Activated CD4-positive, alpha-beta memory T cell treated with anti-CD3 and anti-CD28 coated beads for 36 hours (primary cell): ENCODE data around the gene DTNBP1. TPM values are rescaled to one million over a fixed set of nuclear protein-coding genes. Genes with fewer than 3 reads are reported as not detected.
A peak's percentile ranks its signal among the peaks of the same experiment; 100 is the strongest.

Experiments
- CTCF ChIA-PET: fragments of 350-600 bp; sonication (Branson Sonifier 250); formaldehyde crosslinking; loops from one replicate; lab custom pipeline; 2021; ENCODE audit warnings: antibody characterized with exemption, inconsistent platforms; lab: Charles Lee
- POLR2A ChIA-PET: fragments of 350-600 bp; sonication (Branson Sonifier 250); formaldehyde crosslinking; loops from one replicate; lab custom pipeline; 2021; ENCODE audit warnings: antibody characterized with exemption; lab: Charles Lee
- DNase-seq: peaks from one replicate; pipeline ENCODE4 v3.0.0-alpha.2; 2020
- H3K27ac Mint-ChIP-seq: one replicate; pipeline ENCODE4 v1.8.0; 2021; ENCODE audit warnings: mixed read lengths
- H3K27me3 Mint-ChIP-seq: one replicate; pipeline ENCODE4 v1.8.0; 2021; ENCODE audit warnings: mixed read lengths
- H3K36me3 Mint-ChIP-seq: one replicate; pipeline ENCODE4 v1.8.0; 2021; ENCODE audit warnings: mixed read lengths
- H3K4me1 Mint-ChIP-seq: one replicate; pipeline ENCODE4 v1.8.0; 2021; ENCODE audit warnings: low read depth, mixed read lengths
- H3K4me3 Mint-ChIP-seq: one replicate; pipeline ENCODE4 v1.8.0; 2021; ENCODE audit warnings: mild to moderate bottlenecking, mixed read lengths
- H3K9me3 Mint-ChIP-seq: one replicate; pipeline ENCODE4 v1.8.0; 2021; ENCODE audit warnings: mixed read lengths
- intact Hi-C: fragments of 100-400 bp; cut with micrococcal nuclease; formaldehyde crosslinking; loops from one replicate; pipeline ENCODE4 v1.15.1; 2023
- total RNA-seq, 2 experiments: library from RNA; stranded (reverse); gene quantifications; one replicate each; pipeline ENCODE4 v1.2.3, GENCODE V29; 2021

DTNBP1 gene
- total RNA-seq, 2 experiments from 2014 or later, result 22.9 to 24.3 TPM

DNA sequence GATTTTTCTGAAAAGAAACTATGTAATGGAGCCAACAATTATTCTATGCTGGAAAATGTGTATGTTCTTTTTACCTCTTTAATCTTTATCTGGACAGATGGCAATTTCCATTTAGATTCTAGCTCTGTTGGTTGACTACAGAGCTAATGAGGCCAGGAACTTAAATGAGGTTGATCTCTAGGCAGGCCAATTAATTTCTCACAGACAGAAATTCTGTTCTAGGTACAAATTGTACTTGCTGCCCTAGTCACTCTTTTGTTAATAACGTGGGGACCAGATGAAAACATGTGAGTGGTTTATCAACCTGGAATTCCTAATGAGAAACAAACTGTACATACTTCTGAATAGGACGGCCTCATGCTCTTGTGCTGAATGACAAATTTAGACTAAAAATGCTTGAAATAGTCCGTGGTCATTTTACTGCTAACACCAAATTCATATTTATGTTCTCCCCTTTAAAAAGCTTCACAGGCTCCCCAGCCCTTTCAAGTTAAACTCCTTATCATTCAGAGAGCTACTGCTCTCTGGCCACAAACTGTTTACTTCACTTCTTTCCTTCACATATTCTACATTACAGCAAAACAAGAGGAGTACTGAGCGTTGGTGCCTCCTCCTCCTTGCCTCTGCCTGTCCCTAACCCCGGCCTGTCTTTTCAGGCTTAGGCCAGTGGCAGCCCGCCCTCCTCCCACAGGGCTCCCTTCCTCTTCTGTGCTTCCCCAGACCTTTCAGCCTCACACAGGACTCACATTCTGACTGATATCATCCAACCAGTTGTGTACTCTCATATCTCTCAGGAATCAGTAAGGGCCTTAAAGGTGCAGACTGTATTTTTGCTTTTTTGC, 41.4 kb downstream of the DTNBP1 start:
- Mint-ChIP-seq H3K27ac (no peak overlapping the region), H3K27me3 (no peaks in the 10 kb centered on the region), H3K9me3 (no peaks in the 10 kb centered on the region), H3K36me3 (peaks cover 9% of the 10 kb centered on the region), H3K4me3 (no peak overlapping the region), H3K4me1 (peaks cover 46% of the 10 kb centered on the region)
- ChIA-PET POLR2A (no interaction called here), CTCF (interaction anchor here (1.6 to 1.7 kb wide), 2 partner anchors 98 to 1575 kb away, joined by 4 to 5 read pairs; no protein-coding TSS in a partner anchor)
- DNase-seq, result peak; percentile 45
- intact Hi-C loops, result loop anchor here (5.0 kb wide), 5 partner anchors 34 to 1409 kb away; no protein-coding TSS in a partner anchor

DNA sequence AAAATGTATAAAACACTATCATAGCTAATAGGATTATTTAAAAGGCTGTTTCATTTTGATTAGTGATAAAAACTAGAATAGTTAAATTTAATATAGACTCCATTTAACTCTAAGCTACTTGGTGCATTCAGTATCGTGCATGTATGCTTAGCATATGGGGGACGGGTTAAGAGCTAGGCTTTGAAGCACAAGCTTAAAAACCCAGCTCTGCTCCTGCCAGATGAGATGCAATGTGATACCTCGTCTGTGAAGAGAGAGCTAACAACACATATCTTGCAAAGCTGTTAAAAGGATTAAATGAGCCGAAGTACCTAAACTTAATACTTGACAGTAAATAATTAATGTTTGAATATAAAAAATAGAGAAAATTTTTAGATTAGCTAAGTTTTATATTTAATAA, 42.2 kb downstream of the DTNBP1 start:
- H3K9me3 Mint-ChIP-seq, result no peaks in the 10 kb centered on the region
- no peak overlapping the region for H3K4me3 Mint-ChIP-seq
- CTCF ChIA-PET, result interaction anchor here (1.0 kb wide), 1 partner anchor 108 kb away, joined by 3 read pairs; no protein-coding TSS in a partner anchor
- no peaks in the 10 kb centered on the region for H3K27me3 Mint-ChIP-seq
- intact Hi-C loops, result loop anchor here (5.0 kb wide), 5 partner anchors 33 to 1408 kb away; no protein-coding TSS in a partner anchor
- no peak overlapping the region for H3K27ac Mint-ChIP-seq
- peaks cover 39% of the 10 kb centered on the region for H3K4me1 Mint-ChIP-seq
- POLR2A ChIA-PET, result no interaction called here
- peaks cover 4% of the 10 kb centered on the region for H3K36me3 Mint-ChIP-seq
- DNase-seq, result no peak

DNA sequence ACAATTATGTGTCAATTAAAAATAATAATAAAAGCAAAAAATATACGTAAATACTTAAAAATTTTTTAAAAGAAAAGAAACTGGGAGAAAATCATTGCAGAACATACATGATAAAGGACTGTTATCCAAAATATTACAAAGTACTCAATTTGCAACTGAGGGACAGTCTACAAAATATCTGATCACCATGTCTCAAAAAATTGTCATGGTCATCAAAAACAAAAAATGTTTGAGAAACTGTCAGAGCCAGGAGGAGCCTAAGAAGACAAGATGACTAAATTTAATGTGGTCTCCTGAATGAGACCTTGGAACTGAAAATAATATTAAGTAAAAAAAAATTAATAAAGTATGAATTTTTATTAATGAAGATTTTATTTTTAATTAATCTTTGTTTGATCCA, 43.5 kb downstream of the DTNBP1 start:
- DNase-seq, result no peak
- Mint-ChIP-seq H3K36me3 (peaks cover 5% of the 10 kb centered on the region), H3K9me3 (no peaks in the 10 kb centered on the region), H3K4me1 (peaks cover 31% of the 10 kb centered on the region), H3K4me3 (no peak overlapping the region), H3K27ac (no peak overlapping the region), H3K27me3 (no peaks in the 10 kb centered on the region)
- ChIA-PET CTCF (no interaction called here), POLR2A (interaction anchor here (0.5 kb wide), 1 partner anchor 548 kb away, joined by 4 read pairs; no protein-coding TSS in a partner anchor)
- intact Hi-C loops, result no loop called here

DNA sequence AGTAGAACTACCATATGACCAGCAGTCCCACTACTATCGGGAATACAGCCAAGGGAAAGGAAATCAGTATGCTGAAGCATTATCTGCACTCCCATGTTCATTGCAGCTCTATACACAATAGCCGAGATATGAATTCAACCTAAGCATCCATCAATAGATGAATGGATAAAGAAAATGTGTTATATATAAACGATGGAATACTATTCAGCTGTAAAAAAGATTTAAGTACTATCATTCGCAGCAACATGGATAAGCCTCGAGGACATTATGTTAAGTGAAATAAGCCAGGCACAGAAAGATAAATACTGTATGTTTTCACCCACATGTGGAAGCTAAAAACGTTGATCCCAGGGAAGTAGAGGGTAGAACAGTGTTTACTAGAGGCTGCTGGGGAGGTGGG, 44.1 kb downstream of the DTNBP1 start:
- H3K27me3 Mint-ChIP-seq, result no peaks in the 10 kb centered on the region
- POLR2A ChIA-PET, result no interaction called here
- CTCF ChIA-PET, result no interaction called here
- peaks cover 28% of the 10 kb centered on the region for H3K4me1 Mint-ChIP-seq
- intact Hi-C loops, result no loop called here
- no peak overlapping the region for H3K4me3 Mint-ChIP-seq
- H3K27ac Mint-ChIP-seq, result no peak overlapping the region
- H3K36me3 Mint-ChIP-seq, result peaks cover 12% of the 10 kb centered on the region
- DNase-seq, result no peak
- no peaks in the 10 kb centered on the region for H3K9me3 Mint-ChIP-seq

DNA sequence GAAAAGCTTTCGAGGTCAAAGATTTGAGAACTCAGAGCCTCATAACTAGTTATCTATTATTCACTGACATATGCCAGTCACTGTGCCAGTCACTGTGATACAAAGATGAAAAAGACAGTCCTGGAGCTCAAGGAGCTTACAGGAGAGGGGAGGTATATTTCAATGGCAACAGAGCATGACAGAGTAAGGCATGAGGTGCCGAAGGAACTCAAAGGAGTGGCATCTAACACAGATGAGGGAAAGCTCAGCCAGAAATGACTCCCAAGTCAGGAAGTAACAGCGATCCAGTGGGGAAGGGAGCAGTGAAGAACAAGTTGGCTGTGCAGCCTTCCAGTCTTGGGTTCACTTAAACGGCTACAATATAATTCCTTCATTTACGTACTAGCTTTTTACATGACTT, 46.6 kb downstream of the DTNBP1 start:
- POLR2A ChIA-PET, result no interaction called here
- CTCF ChIA-PET, result no interaction called here

DNA sequence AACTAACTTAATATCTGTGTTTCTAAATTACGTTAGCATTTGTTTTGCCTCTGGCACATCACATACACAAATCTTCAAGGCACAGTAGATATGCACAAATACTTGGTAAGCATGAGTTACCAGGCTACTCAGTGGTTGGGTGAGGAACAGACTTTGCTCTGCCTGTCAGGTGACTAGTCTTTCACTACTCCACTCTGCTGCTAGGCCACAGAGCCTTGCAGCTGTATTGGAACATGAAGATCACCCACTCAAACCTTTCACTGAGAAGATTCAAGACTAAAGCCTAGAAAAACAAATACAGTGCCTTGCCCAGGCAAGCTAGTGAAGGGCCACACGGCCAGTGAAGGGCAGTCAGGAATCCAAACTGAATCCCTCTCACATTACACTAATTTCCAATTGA, 47.0 kb downstream of the DTNBP1 start:
- no peak overlapping the region for H3K27ac Mint-ChIP-seq
- H3K4me3 Mint-ChIP-seq, result no peak overlapping the region
- peaks cover 21% of the 10 kb centered on the region for H3K4me1 Mint-ChIP-seq
- H3K9me3 Mint-ChIP-seq, result no peaks in the 10 kb centered on the region
- intact Hi-C loops, result no loop called here
- no peak for DNase-seq
- H3K36me3 Mint-ChIP-seq, result peaks cover 25% of the 10 kb centered on the region
- no peaks in the 10 kb centered on the region for H3K27me3 Mint-ChIP-seq
- CTCF ChIA-PET, result interaction anchor here (4.5 kb wide), 1 partner anchor 8 kb away, joined by 26 read pairs; no protein-coding TSS in a partner anchor
- POLR2A ChIA-PET, result no interaction called here

More for the DNA sequence above, 46.6 kb downstream of the DTNBP1 start:
- H3K4me3 Mint-ChIP-seq, result no peak overlapping the region
- peaks cover 25% of the 10 kb centered on the region for H3K36me3 Mint-ChIP-seq
- intact Hi-C loops, result no loop called here
- no peaks in the 10 kb centered on the region for H3K9me3 Mint-ChIP-seq
- H3K27ac Mint-ChIP-seq, result no peak overlapping the region
- H3K4me1 Mint-ChIP-seq, result peaks cover 24% of the 10 kb centered on the region
- DNase-seq, result no peak
- H3K27me3 Mint-ChIP-seq, result no peaks in the 10 kb centered on the region

DNA sequence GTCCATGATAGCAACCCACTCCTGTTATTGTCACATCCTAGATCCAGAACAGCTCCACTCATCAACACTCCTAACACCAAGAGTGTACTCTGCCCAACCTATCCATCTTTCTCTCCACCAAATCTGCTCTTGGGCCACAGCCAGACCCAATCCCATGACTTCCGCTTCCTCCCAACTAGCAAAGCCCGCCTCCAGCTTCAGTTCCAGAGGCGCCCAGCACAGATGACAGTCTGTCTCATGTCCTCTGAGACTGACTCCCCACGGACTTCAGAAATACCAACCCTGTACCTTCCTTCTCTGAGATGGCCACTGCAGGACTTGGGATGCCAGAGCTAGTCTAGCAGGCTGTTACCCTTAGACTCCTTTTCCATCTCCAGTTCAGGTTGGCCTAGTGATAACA, 48.6 kb downstream of the DTNBP1 start:
- H3K27ac Mint-ChIP-seq, result no peak overlapping the region
- DNase-seq, result no peak
- intact Hi-C loops, result no loop called here
- H3K27me3 Mint-ChIP-seq, result no peaks in the 10 kb centered on the region
- H3K9me3 Mint-ChIP-seq, result no peaks in the 10 kb centered on the region
- ChIA-PET POLR2A (interaction anchor here (0.6 kb wide), 1 partner anchor 622 kb away, joined by 3 read pairs; no protein-coding TSS in a partner anchor), CTCF (interaction anchor here (4.5 kb wide), 1 partner anchor 9 kb away, joined by 26 read pairs; no protein-coding TSS in a partner anchor)
- no peak overlapping the region for H3K4me3 Mint-ChIP-seq
- peaks cover 21% of the 10 kb centered on the region for H3K4me1 Mint-ChIP-seq
- peaks cover 33% of the 10 kb centered on the region for H3K36me3 Mint-ChIP-seq

DNA sequence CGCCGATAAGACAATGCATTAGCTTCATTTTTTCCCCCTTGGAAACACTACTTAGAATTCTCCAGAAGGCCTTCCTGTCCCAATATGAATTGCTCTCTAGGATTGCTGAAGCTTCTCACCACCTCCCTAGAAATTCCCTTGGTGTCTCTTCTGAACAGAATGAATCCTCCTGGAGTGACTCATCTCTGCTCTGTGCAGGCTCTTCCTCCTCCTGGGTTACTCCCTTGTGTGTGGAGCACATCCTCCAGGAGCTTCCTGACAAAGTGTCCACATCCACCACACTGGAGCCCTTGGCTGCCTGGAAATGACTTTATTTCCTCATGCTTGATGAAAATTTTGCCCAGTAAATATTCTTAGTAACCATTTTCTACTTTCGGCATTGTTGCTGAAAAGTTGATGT, 54.4 kb downstream of the DTNBP1 start:
- POLR2A ChIA-PET, result no interaction called here
- Mint-ChIP-seq H3K27ac (no peak overlapping the region), H3K9me3 (no peaks in the 10 kb centered on the region), H3K27me3 (no peaks in the 10 kb centered on the region), H3K4me1 (peaks cover 6% of the 10 kb centered on the region), H3K36me3 (peaks cover 28% of the 10 kb centered on the region), H3K4me3 (no peak overlapping the region)
- DNase-seq, result no peak
- intact Hi-C loops, result no loop called here
- CTCF ChIA-PET, result interaction anchor here (0.6 to 0.7 kb wide), 2 partner anchors 51 to 539 kb away, joined by 3 to 4 read pairs; no protein-coding TSS in a partner anchor

DNA sequence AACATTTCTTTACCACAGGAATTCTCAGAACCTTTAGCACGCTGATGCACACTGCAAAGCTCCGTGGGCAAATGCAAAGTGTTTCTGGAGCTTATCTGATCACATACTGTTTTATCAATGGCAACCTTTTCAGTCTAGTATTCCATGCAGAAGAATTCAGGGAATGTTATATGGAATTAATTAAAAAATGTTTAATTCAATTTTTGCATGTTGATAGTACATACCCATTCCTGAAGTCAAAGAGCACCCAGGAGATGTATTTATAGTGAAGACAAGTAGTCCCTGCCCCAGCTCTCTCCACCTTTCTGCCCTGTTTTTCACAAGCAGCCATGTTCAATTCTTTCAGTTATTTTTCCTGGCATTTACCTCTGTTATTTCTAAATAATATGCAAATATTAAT, 55.2 kb downstream of the DTNBP1 start:
- Mint-ChIP-seq H3K27ac (no peak overlapping the region), H3K36me3 (peaks cover 24% of the 10 kb centered on the region), H3K4me3 (no peak overlapping the region), H3K27me3 (no peaks in the 10 kb centered on the region), H3K4me1 (peaks cover 1% of the 10 kb centered on the region), H3K9me3 (no peaks in the 10 kb centered on the region)
- DNase-seq, result no peak
- ChIA-PET POLR2A (no interaction called here), CTCF (interaction anchor here (2.4 kb wide), 1 partner anchor 16 kb away, joined by 9 read pairs; no protein-coding TSS in a partner anchor)
- intact Hi-C loops, result no loop called here

DNA sequence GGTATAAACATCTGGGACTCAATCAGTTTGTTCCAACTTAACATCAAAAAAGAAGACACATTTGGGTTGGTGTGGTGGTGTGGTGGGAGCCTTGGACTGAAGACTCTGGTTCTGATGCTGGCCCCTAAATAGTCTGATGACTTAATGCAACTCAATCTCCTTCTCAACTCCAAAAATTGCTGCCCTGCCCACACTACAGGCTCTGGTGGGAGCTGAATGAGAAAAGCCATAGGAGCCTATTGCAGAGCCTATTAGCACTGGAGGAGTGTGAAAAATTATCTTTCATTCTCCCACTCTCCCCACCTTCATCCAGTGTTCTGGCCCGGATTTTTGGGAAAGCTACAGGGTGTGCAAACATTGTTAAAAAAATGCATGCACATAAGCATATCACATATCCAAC, 56.5 kb downstream of the DTNBP1 start:
- no peak for DNase-seq
- peaks cover 18% of the 10 kb centered on the region for H3K36me3 Mint-ChIP-seq
- intact Hi-C loops, result no loop called here
- peaks cover 2% of the 10 kb centered on the region for H3K4me1 Mint-ChIP-seq
- H3K4me3 Mint-ChIP-seq, result no peak overlapping the region
- no peak overlapping the region for H3K27ac Mint-ChIP-seq
- CTCF ChIA-PET, result interaction anchor here (2.4 kb wide), 1 partner anchor 18 kb away, joined by 9 read pairs; no protein-coding TSS in a partner anchor
- no peaks in the 10 kb centered on the region for H3K27me3 Mint-ChIP-seq
- POLR2A ChIA-PET, result no interaction called here
- H3K9me3 Mint-ChIP-seq, result no peaks in the 10 kb centered on the region

DNA sequence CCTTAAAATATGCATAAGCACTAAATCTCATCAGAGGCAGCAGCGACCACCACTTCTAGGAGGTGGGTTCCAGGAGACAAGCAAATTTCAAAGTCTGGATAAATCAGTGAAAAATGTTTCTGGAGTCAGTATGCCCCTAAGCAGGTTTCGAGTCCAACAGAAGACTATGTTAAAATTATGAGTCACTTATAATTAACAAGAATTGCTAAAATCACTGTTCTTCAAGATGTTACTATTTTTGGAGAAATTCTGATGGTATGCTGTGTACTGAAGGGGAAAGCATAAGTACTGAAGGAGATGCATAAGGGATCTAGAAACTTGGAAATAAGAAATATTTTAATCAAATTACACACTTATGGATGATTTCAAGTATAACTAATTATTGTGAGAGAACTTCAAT, 58.0 kb downstream of the DTNBP1 start:
- intact Hi-C loops, result no loop called here
- no peaks in the 10 kb centered on the region for H3K27me3 Mint-ChIP-seq
- CTCF ChIA-PET, result no interaction called here
- peaks cover 2% of the 10 kb centered on the region for H3K4me1 Mint-ChIP-seq
- H3K9me3 Mint-ChIP-seq, result no peaks in the 10 kb centered on the region
- DNase-seq, result no peak
- H3K27ac Mint-ChIP-seq, result no peak overlapping the region
- POLR2A ChIA-PET, result no interaction called here
- peaks cover 20% of the 10 kb centered on the region for H3K36me3 Mint-ChIP-seq
- H3K4me3 Mint-ChIP-seq, result no peak overlapping the region

DNA sequence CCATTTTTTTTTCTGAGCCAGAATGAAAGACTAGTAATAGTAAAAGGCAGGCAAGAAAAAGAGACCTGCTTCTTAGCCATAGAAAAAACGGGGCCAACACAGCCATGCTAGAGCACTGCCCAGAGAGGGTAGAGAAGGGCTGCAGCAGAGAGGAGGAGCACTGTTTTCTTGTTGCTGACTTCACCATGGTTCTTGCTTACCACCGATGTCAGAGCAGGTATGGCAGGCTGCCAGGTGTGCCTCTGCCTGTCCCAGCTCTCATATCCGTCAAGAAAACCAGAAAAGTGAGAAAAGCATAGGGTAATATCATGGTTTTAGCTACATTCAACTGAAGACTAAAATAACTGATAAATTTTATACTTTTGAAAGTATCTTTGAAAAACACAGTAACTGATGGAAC, 60.7 kb downstream of the DTNBP1 start:
- no peak for DNase-seq
- Mint-ChIP-seq H3K4me3 (no peak overlapping the region), H3K4me1 (peaks cover 2% of the 10 kb centered on the region), H3K36me3 (peaks cover 13% of the 10 kb centered on the region), H3K9me3 (no peaks in the 10 kb centered on the region), H3K27ac (no peak overlapping the region), H3K27me3 (no peaks in the 10 kb centered on the region)
- CTCF ChIA-PET, result interaction anchor here (1.4 kb wide), 1 partner anchor 22 kb away, joined by 4 read pairs; no protein-coding TSS in a partner anchor
- intact Hi-C loops, result no loop called here
- POLR2A ChIA-PET, result interaction anchor here (0.6 kb wide), 1 partner anchor 12 kb away, joined by 3 read pairs; no protein-coding TSS in a partner anchor
